SK-N-SH (cell line): ENCODE data around the gene XRN2. TPM values are rescaled to one million over a fixed set of nuclear protein-coding genes. Genes with fewer than 3 reads are reported as not detected.

Source experiments
- CTCF ChIA-PET: fragments of 300-600, 350-600 bp; formaldehyde crosslinking; extraction: SDS; loops from one replicate; lab custom pipeline; 2021; lab: Yijun Ruan, JAX
- POLR2A ChIA-PET: fragments of 350-600 bp; sonication (Branson Sonifier 250); formaldehyde crosslinking; extraction: SDS; loops from one replicate; lab custom pipeline; 2020; ENCODE audit warnings: antibody characterized with exemption, inconsistent platforms; lab: Yijun Ruan, JAX
- DNase-seq: peaks from one replicate; pipeline ENCODE4 v3.0.0; 2012
- H2AFZ ChIP-seq: fragments of 200-600 bp; sonication (generic); 2 replicates; pipeline ENCODE4 v1.8.1; 2016; ENCODE audit warnings: antibody characterized with exemption, mild to moderate bottlenecking, low read depth
- H3F3A ChIP-seq: fragments of 200-600 bp; sonication (generic); replicated peaks from 2 replicates; pipeline ENCODE3; 2016; ENCODE audit warnings: antibody characterized with exemption, mild to moderate bottlenecking; ENCODE audit not compliant: insufficient read depth
- H3K27ac ChIP-seq, 2 experiments: fragments of 200-500 bp in 1 of 2; fragments of 200-600 bp in 1 of 2; sonication (Bioruptor generic) in 1 of 2; sonication (generic), shearing (Covaris generic) in 1 of 2; 2 replicates each; pipeline versions ENCODE4 v1.5.1 to v1.6.1; 2014 to 2016; ENCODE audit warnings: low read depth in 2 of 2, inconsistent platforms in 1 of 2, low read length in 1 of 2, mild to moderate bottlenecking in 1 of 2, mixed read lengths in 1 of 2
- H3K27me3 ChIP-seq: fragments of 200-600 bp; sonication (generic), shearing (Covaris generic); 2 replicates; pipeline ENCODE4 v1.6.1; 2016; ENCODE audit warnings: mixed run types; ENCODE audit not compliant: insufficient read depth
- H3K36me3 ChIP-seq, 2 experiments: fragments of 200-500 bp in 1 of 2; fragments of 200-600 bp in 1 of 2; sonication (Bioruptor generic) in 1 of 2; sonication (generic) in 1 of 2; replicated peaks in 1 of 2; 2 replicates each; pipeline versions ENCODE3 to v1.5.1; 2014 to 2016; ENCODE audit warnings: low read length in 1 of 2, mild to moderate bottlenecking in 1 of 2; ENCODE audit not compliant: insufficient read depth in 2 of 2, control insufficient read depth in 1 of 2
- H3K4me1 ChIP-seq, 2 experiments: fragments of 200-500 bp in 1 of 2; fragments of 200-600 bp in 1 of 2; sonication (Bioruptor generic) in 1 of 2; sonication (generic), shearing (Covaris generic) in 1 of 2; 2 replicates each; pipeline versions ENCODE4 v1.5.1 to v1.6.1; 2014 to 2016; ENCODE audit warnings: low read depth in 1 of 2, low read length in 1 of 2, mixed run types in 1 of 2; ENCODE audit not compliant: insufficient read depth in 2 of 2, control insufficient read depth in 1 of 2
- H3K4me2 ChIP-seq: fragments of 200-600 bp; sonication (generic), shearing (Covaris generic); 2 replicates; pipeline ENCODE4 v1.6.1; 2017; ENCODE audit warnings: mixed run types
- H3K4me3 ChIP-seq, 2 experiments: fragments of 200-500 bp in 1 of 2; fragments of 200-600 bp in 1 of 2; sonication (Bioruptor generic) in 1 of 2; sonication (generic), shearing (Covaris generic) in 1 of 2; 2 replicates each; pipeline versions ENCODE4 v1.5.1 to v1.8.1; 2014 to 2016; ENCODE audit warnings: low read depth in 2 of 2, inconsistent platforms in 1 of 2, low read length in 1 of 2, mild to moderate bottlenecking in 1 of 2, mixed read lengths in 1 of 2, moderate library complexity in 1 of 2
- H3K79me2 ChIP-seq: fragments of 200-600 bp; sonication (generic); 2 replicates; pipeline ENCODE4 v1.8.1; 2017; ENCODE audit warnings: mild to moderate bottlenecking; ENCODE audit not compliant: insufficient read depth
- H3K9ac ChIP-seq: fragments of 200-600 bp; sonication (generic); 2 replicates; pipeline ENCODE4 v1.6.1; 2017; ENCODE audit warnings: mixed run types
- H3K9me2 ChIP-seq: fragments of 200-600 bp; sonication (generic); 2 replicates; pipeline ENCODE4 v1.6.1; 2017; ENCODE audit warnings: mixed run types
- H3K9me3 ChIP-seq: fragments of 200-600 bp; sonication (generic); 2 replicates; pipeline ENCODE4 v1.6.1; 2017; ENCODE audit warnings: mixed run types, mild to moderate bottlenecking, moderate library complexity
- H4K20me1 ChIP-seq: fragments of 200-600 bp; sonication (generic); 2 replicates; pipeline ENCODE4 v1.6.1; 2017; ENCODE audit warnings: mild to moderate bottlenecking, mixed run types; ENCODE audit not compliant: insufficient read depth
- CTCF ChIP-seq: fragments of 200-600 bp; sonication (generic); IDR thresholded peaks from 2 replicates; pipeline ENCODE4 v1.6.1; 2017; ENCODE audit warnings: antibody characterized with exemption, mild to moderate bottlenecking, moderate library complexity
- ELF1 ChIP-seq: IDR thresholded peaks from 2 replicates; pipeline ENCODE4 v1.4.0; 2012
- FOSL2 ChIP-seq: IDR thresholded peaks from 2 replicates; pipeline ENCODE4 v1.4.0; 2012; ENCODE audit warnings: low read depth, mild to moderate bottlenecking, moderate library complexity, borderline replicate concordance
- FOXJ3 ChIP-seq: sonication (generic); formaldehyde crosslinking; IDR thresholded peaks from 2 replicates; pipeline ENCODE4 v1.5.1; 2020; ENCODE audit warnings: mild to moderate bottlenecking, missing genetic modification reagents
- FOXM1 ChIP-seq: IDR thresholded peaks from 2 replicates; pipeline ENCODE4 v1.4.0; 2012; ENCODE audit warnings: low read depth, mild to moderate bottlenecking
- GATA2 ChIP-seq: sonication (generic); formaldehyde crosslinking; IDR thresholded peaks from 2 replicates; pipeline ENCODE4 v1.5.0; 2020; ENCODE audit warnings: mild to moderate bottlenecking, missing genetic modification reagents
- IRF3 ChIP-seq: fragments of 150-350 bp; IDR thresholded peaks from 2 replicates; pipeline ENCODE4 v1.6.1; 2016; ENCODE audit warnings: mild to moderate bottlenecking, low read depth, low read length
- JUND ChIP-seq: IDR thresholded peaks from 2 replicates; pipeline ENCODE4 v1.4.0; 2012
- MEF2A ChIP-seq: IDR thresholded peaks from 2 replicates; pipeline ENCODE4 v1.4.0; 2012; ENCODE audit warnings: low read depth, borderline replicate concordance
- NRF1 ChIP-seq: IDR thresholded peaks from 2 replicates; pipeline ENCODE4 v1.6.1; 2012; ENCODE audit warnings: low read depth, mild to moderate bottlenecking, low read length
- PBX3 ChIP-seq: IDR thresholded peaks from 2 replicates; pipeline ENCODE4; 2012
- POLR2AphosphoS5 ChIP-seq: IDR thresholded peaks from 2 replicates; pipeline ENCODE4 v1.6.1; 2012; ENCODE audit warnings: low read depth, low read length
- RCOR1 ChIP-seq: fragments of 150-350 bp; IDR thresholded peaks from 2 replicates; pipeline ENCODE4 v1.6.1; 2017; ENCODE audit warnings: antibody characterized with exemption, low read length
- REST ChIP-seq: IDR thresholded peaks from 2 replicates; pipeline ENCODE4 v1.6.1; 2012; ENCODE audit warnings: mild to moderate bottlenecking, low read depth, low read length, moderate library complexity
- SMC3 ChIP-seq: IDR thresholded peaks from 2 replicates; pipeline ENCODE4 v1.6.1; 2012; ENCODE audit warnings: low read depth, low read length, improper control_type of control experiment
- TAF1 ChIP-seq: IDR thresholded peaks from 2 replicates; pipeline ENCODE4 v1.6.1; 2012; ENCODE audit warnings: low read depth, mild to moderate bottlenecking, low read length, moderate library complexity, borderline replicate concordance
- TCF12 ChIP-seq: IDR thresholded peaks from 2 replicates; pipeline ENCODE4 v1.4.0; 2012
- TEAD4 ChIP-seq: IDR thresholded peaks from 2 replicates; pipeline ENCODE4 v1.4.0; 2012; ENCODE audit warnings: mild to moderate bottlenecking, borderline replicate concordance; ENCODE audit not compliant: insufficient read depth
- WGBS: methylation state at CpG from one replicate; pipeline ENCODE4 v1.1.6; 2017; ENCODE audit warnings: low lambda C conversion rate; 5-methylcytosine and 5-hydroxymethylcytosine counted together
- polyA plus RNA-seq, 3 experiments: library from polyadenylated mRNA; depleted of rRNA; stranded (reverse); fragments of >200 nt; gene quantifications; 2 replicates each; pipeline ENCODE4 v1.2.3, GENCODE V29; 2012

The XRN2 gene
- polyA plus RNA-seq, 1 of the 3 experiments (the other 2 are of a cell fraction) = 44.5 TPM

- Histone ChIP-seq H4K20me1 (peaks cover 40% of the 10 kb centered on the region), H3K27me3 (no peaks in the 10 kb centered on the region), H3K9ac (peak overlapping the region; percentile 96), H2AFZ (peak overlapping the region; percentile 84), H3K4me2 (peak overlapping the region; percentile 88), H3K79me2 (peaks cover 46% of the 10 kb centered on the region), H3K4me3 (peak overlapping the region; percentile 79 to 92), H3K9me2 (no peaks in the 10 kb centered on the region), H3K9me3 (no peaks in the 10 kb centered on the region), H3K27ac (peak overlapping the region; percentile 94), H3K36me3 (peaks cover 0 to 13% of the 10 kb centered on the region in 2 experiments), H3K4me1 (peaks cover 0 to 2% of the 10 kb centered on the region in 2 experiments; a peak in 2 of 4 replicates), H3F3A (peaks cover 5% of the 10 kb centered on the region)
- DNase-seq = no peak
- TF ChIP-seq SMC3 (no peak), JUND (no peak), NRF1 (no peak), TEAD4 (no peak), TAF1 (no peak), MEF2A (no peak), IRF3 (no peak), FOXM1 (no peak), FOXJ3 (CRISPR knock-in tag) (no peak), TCF12 (no peak), RCOR1 (no peak), ELF1 (no peak), CTCF (no peak), REST (no peak), FOSL2 (no peak), PBX3 (no peak), POLR2AphosphoS5 (no peak), GATA2 (CRISPR knock-in tag) (no peak)
- ChIA-PET POLR2A (interaction anchor here (0.9 to 2.1 kb wide), 6 partner anchors 8 to 94 kb away, joined by 3 to 15 read pairs (median 4); no protein-coding TSS in a partner anchor), CTCF (interaction anchor here (1.3 to 2.2 kb wide), 2 partner anchors 66 to 176 kb away, joined by 3 to 11 read pairs; partner anchors contain the start of gene KIZ)
- 9% methylated on average over 9 of the region's 12 CpGs for WGBS
Measured at GRCh38 chr20:21302664-21303060, 469 bp upstream of the XRN2 start.
